G401 (cell line): ENCODE measurements around the gene COMMD1. TPM values are rescaled to one million over a fixed set of nuclear protein-coding genes. Genes with fewer than 3 reads are reported as not detected.

Experiments used
- DNase-seq: peaks from one replicate; pipeline ENCODE4 v3.0.0-alpha.2; 2015; ENCODE audit warnings: low spot score
- in situ Hi-C: cut with HindIII; loops from 2 replicates; pipeline ENCODE4 v1.10.0; 2016; ENCODE audit warnings: low sequenced_read_pairs, mixed read lengths
- total RNA-seq: library from RNA; depleted of rRNA; stranded (reverse); fragments of >200 nt; shearing (Covaris generic); gene quantifications from 2 replicates; pipeline ENCODE4 v1.2.3, GENCODE V29; 2014

Gene COMMD1
- total RNA-seq, 1 experiment from 2014 or later, result 56.9 TPM

- DNase-seq, result no peak
- in situ Hi-C loops, result no loop called here
Measured at GRCh38 chr2:62050456-62051045, 145.1 kb downstream of the COMMD1 start.

GRCh38 chr2:62054029-62054791 lies 148.7 kb downstream of the COMMD1 start:
- DNase-seq, result no peak
- in situ Hi-C loops, result no loop called here

- no peak for DNase-seq
- in situ Hi-C loops, result no loop called here
Measured at GRCh38 chr2:62054916-62055450, 149.5 kb downstream of the COMMD1 start.

GRCh38 chr2:62055724-62056336 lies 150.4 kb downstream of the COMMD1 start:
- in situ Hi-C loops, result no loop called here
- no peak for DNase-seq

GRCh38 chr2:62056341-62056740 lies 150.9 kb downstream of the COMMD1 start:
- no peak for DNase-seq
- in situ Hi-C loops, result no loop called here

GRCh38 chr2:62065243-62065642 lies 159.8 kb downstream of the COMMD1 start:
- no peak for DNase-seq
- in situ Hi-C loops, result no loop called here

- DNase-seq, result no peak
- in situ Hi-C loops, result no loop called here
Measured at GRCh38 chr2:62071126-62071598, 165.7 kb downstream of the COMMD1 start.

- DNase-seq, result no peak
- in situ Hi-C loops, result no loop called here
Measured at GRCh38 chr2:62071760-62072680, 166.5 kb downstream of the COMMD1 start.

GRCh38 chr2:62074233-62074632 lies 168.8 kb downstream of the COMMD1 start:
- no peak for DNase-seq

GRCh38 chr2:62076980-62077638 lies 171.6 kb downstream of the COMMD1 start:
- in situ Hi-C loops, result no loop called here
- no peak for DNase-seq

More at GRCh38 chr2:62074233-62074632, 168.8 kb downstream of the COMMD1 start:
- in situ Hi-C loops, result no loop called here

GRCh38 chr2:62084801-62085200 lies 179.3 kb downstream of the COMMD1 start:
- in situ Hi-C loops, result no loop called here
- no peak for DNase-seq

GRCh38 chr2:62089658-62090057 lies 184.2 kb downstream of the COMMD1 start:
- DNase-seq, result no peak
- in situ Hi-C loops, result no loop called here

GRCh38 chr2:62091471-62091870 lies 186.0 kb downstream of the COMMD1 start:
- in situ Hi-C loops, result no loop called here

GRCh38 chr2:62099050-62099449 lies 193.6 kb downstream of the COMMD1 start:
- DNase-seq, result no peak
- in situ Hi-C loops, result no loop called here

More at GRCh38 chr2:62091471-62091870, 186.0 kb downstream of the COMMD1 start:
- no peak for DNase-seq

GRCh38 chr2:62099523-62100175 lies 194.2 kb downstream of the COMMD1 start:
- DNase-seq, result no peak
- in situ Hi-C loops, result no loop called here

- DNase-seq, result no peak
- in situ Hi-C loops, result no loop called here
Measured at GRCh38 chr2:62101886-62102285, 196.4 kb downstream of the COMMD1 start.

- in situ Hi-C loops, result no loop called here
Measured at GRCh38 chr2:62102402-62102920, 197.0 kb downstream of the COMMD1 start.

GRCh38 chr2:62109554-62109953 lies 204.1 kb downstream of the COMMD1 start:
- DNase-seq, result no peak
- in situ Hi-C loops, result no loop called here

More at GRCh38 chr2:62102402-62102920, 197.0 kb downstream of the COMMD1 start:
- DNase-seq, result no peak
